Keratinocyte (primary cell): ENCODE data around the gene ZNF500. TPM values are rescaled to one million over a fixed set of nuclear protein-coding genes. Genes with fewer than 3 reads are reported as not detected.
A peak's percentile ranks its signal among the peaks of the same experiment; 100 is the strongest.

Experiments used
- DNase-seq: peaks from one replicate; pipeline ENCODE4 v3.0.0-alpha.2; 2011; ENCODE audit warnings: low read depth, missing footprints, low spot score
- FAIRE-seq: peaks from 2 replicates; lab custom pipeline; 2011; peaks lifted over from hg19 to GRCh38; lab: Jason Lieb, UNC
- H2AFZ ChIP-seq: 2 replicates; pipeline ENCODE4 v1.6.0; 2012; ENCODE audit warnings: low read length, control low read depth, inconsistent platforms; ENCODE audit not compliant: control insufficient read depth
- H3K27ac ChIP-seq: 2 replicates; pipeline ENCODE4 v1.5.1; 2011; ENCODE audit warnings: low read length; ENCODE audit not compliant: control insufficient read depth, insufficient read depth
- H3K27me3 ChIP-seq: 3 replicates; pipeline ENCODE4 v1.6.0; 2011; ENCODE audit warnings: low read length; ENCODE audit not compliant: control insufficient read depth, insufficient read depth; ENCODE audit errors: extremely low read depth
- H3K36me3 ChIP-seq, 2 experiments: 2 replicates in 1 of 2; 3 replicates in 1 of 2; pipeline ENCODE4 v1.5.1; 2011; ENCODE audit warnings: low read length in 2 of 2, mild to moderate bottlenecking in 1 of 2; ENCODE audit not compliant: control insufficient read depth in 2 of 2, insufficient read depth in 2 of 2; ENCODE audit errors: extremely low read depth in 1 of 2
- H3K4me1 ChIP-seq: 3 replicates; pipeline ENCODE4 v1.5.1; 2011; ENCODE audit warnings: low read length; ENCODE audit not compliant: control insufficient read depth, insufficient read depth; ENCODE audit errors: extremely low read depth
- H3K4me2 ChIP-seq: 3 replicates; pipeline ENCODE4 v1.6.0; 2011; ENCODE audit warnings: low read depth, low read length; ENCODE audit not compliant: control insufficient read depth, insufficient read depth; ENCODE audit errors: extremely low read depth
- H3K4me3 ChIP-seq, 3 experiments: fragments of 200-600 bp in 1 of 3; sonication (generic) in 1 of 3; 2 replicates in 2 of 3; 3 replicates in 1 of 3; pipeline ENCODE4 v1.5.1; 2011 to 2016; ENCODE audit warnings: low read length in 3 of 3, mild to moderate bottlenecking in 3 of 3, control low read depth in 2 of 3, inconsistent platforms in 1 of 3, low read depth in 1 of 3, mixed read lengths in 1 of 3, mixed run types in 1 of 3, moderate library complexity in 1 of 3; ENCODE audit not compliant: control insufficient read depth in 2 of 3, insufficient read depth in 2 of 3; ENCODE audit errors: extremely low read depth in 1 of 3
- H3K79me2 ChIP-seq: 2 replicates; pipeline ENCODE4 v1.6.0; 2012; ENCODE audit warnings: low read length; ENCODE audit not compliant: control insufficient read depth, insufficient read depth
- H3K9ac ChIP-seq: 3 replicates; pipeline ENCODE4 v1.6.0; 2011; ENCODE audit warnings: low read length; ENCODE audit not compliant: control insufficient read depth, insufficient read depth; ENCODE audit errors: extremely low read depth
- H3K9me1 ChIP-seq: 3 replicates; pipeline ENCODE4 v1.6.0; 2011; ENCODE audit warnings: low read length; ENCODE audit not compliant: control insufficient read depth, insufficient read depth; ENCODE audit errors: extremely low read depth
- H3K9me3 ChIP-seq: 2 replicates; pipeline ENCODE4 v1.5.1; 2012; ENCODE audit warnings: low read depth, low read length; ENCODE audit not compliant: control insufficient read depth
- H4K20me1 ChIP-seq: 3 replicates; pipeline ENCODE4 v1.6.0; 2011; ENCODE audit warnings: low read length; ENCODE audit not compliant: control insufficient read depth, insufficient read depth; ENCODE audit errors: extremely low read depth
- EZH2 ChIP-seq: IDR thresholded peaks from one replicate; pipeline ENCODE4 v1.6.1; 2012; ENCODE audit warnings: inconsistent platforms, mild to moderate bottlenecking, low read length, moderate library complexity
- dilution Hi-C: fragments of 300-500 bp; cut with MboI; formaldehyde crosslinking; loops from one replicate; pipeline ENCODE4 v1.7.0; 2020; ENCODE audit warnings: low sequenced_read_pairs; ENCODE audit not compliant: extremely low pct_ligation_motif_present
- polyA minus RNA-seq, 3 experiments: library from RNA; depleted of rRNA, polyadenylated mRNA; stranded (reverse); fragments of >200 nt; gene quantifications; 1 replicate in 1 of 3; 2 replicates in 1 of 3; 3 replicates in 1 of 3; pipeline ENCODE4 v1.2.3, GENCODE V29; 2011
- polyA plus RNA-seq, 5 experiments: library from polyadenylated mRNA; depleted of rRNA in 3 of 5; stranded (reverse) in 3 of 5; stranded (forward) in 1 of 5; unstranded in 1 of 5; fragments of >200 nt; gene quantifications; 1 replicate in 1 of 5; 2 replicates in 3 of 5; 3 replicates in 1 of 5; pipeline versions ENCODE4 v1.2.1 to v1.2.3, GENCODE V29; 2011 to 2012; ENCODE audit warnings: missing spikeins in 2 of 5, low read depth in 1 of 5, low replicate concordance in 1 of 5
- TF ChIP-seq, protein P1 (sequence below), 3 experiments: IDR thresholded peaks in 1 of 3; conservative IDR thresholded peaks in 1 of 3; optimal IDR thresholded peaks in 1 of 3; 2 replicates in 2 of 3; 3 replicates in 1 of 3; pipeline versions ENCODE3 to v1.5.1; 2011; ENCODE audit warnings: low read length in 3 of 3, mild to moderate bottlenecking in 3 of 3, moderate library complexity in 2 of 3, control low read depth in 1 of 3, inconsistent platforms in 1 of 3; ENCODE audit not compliant: insufficient read depth in 2 of 3; ENCODE audit errors: extremely low read depth in 1 of 3

ZNF500 gene
- polyA plus RNA-seq = 3.3 to 5.2 TPM (median 3.5 TPM) in 3 replicates
- 0.41 TPM for polyA plus RNA-seq (2011; ENCODE audit: low read depth)
- polyA plus RNA-seq (2011; cell fraction: cytosol; rRNA removed) = 1.6 and 1.8 TPM in 2 replicates
- 8.6 and 9.5 TPM in 2 replicates for polyA plus RNA-seq (2011; cell fraction: nucleus; rRNA removed)
- 2.9 and 3.7 TPM in 2 replicates for polyA plus RNA-seq (2012; ENCODE audit: low replicate concordance)
- 4.8 to 10.2 TPM (median 5.9 TPM) in 3 replicates for polyA minus RNA-seq
- polyA minus RNA-seq (2011; cell fraction: cytosol; rRNA and poly(A)+ RNA removed) = 5.2 TPM
- polyA minus RNA-seq (2011; cell fraction: nucleus; rRNA and poly(A)+ RNA removed) = 4.3 and 7.0 TPM in 2 replicates

DNA sequence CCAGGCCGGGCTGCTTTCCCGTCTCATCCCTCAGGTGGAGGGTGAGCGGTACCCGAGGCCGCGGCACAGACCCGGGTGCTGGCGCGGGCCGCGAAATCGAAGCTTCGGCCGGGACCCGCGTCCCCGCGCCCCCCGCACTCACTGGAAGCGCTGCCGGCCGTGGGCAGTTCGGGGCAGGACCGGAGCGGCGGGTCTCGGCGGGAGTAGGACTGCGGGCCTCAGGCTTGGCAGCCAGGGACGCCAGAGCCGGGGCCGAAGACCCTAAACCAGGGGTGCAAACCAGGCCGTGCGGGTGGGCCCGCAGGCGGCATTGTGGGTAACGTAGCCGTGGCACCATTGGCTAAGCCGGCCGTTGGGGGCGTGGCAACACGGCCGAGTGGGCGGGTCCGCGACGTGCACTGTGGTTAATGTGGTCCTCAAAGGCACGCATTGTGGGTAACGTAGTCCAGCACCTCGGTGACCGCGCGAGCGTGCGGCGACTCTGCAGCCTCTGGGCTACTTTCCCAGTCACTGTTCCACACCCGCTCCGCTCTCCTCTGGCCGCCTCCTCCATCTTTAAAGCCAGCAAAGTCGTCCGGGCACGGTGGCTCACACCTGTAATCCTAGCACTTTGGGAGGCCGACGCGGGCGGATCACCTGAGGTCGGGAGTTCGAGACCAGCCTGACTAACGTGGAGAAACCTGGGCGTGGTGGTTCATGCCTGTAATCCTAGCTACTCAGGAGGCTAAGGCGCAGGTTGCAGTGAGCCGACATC is at the start of gene ZNF500:
ZNF500 (minus strand) TSS at position 288 of the 754 bp plus-strand sequence. CDS start 1,184 bp downstream, outside the sequence.
- DNase-seq (peak; percentile 68), FAIRE-seq (peak; percentile 76)
- dilution Hi-C loops = no loop called here

DNA sequence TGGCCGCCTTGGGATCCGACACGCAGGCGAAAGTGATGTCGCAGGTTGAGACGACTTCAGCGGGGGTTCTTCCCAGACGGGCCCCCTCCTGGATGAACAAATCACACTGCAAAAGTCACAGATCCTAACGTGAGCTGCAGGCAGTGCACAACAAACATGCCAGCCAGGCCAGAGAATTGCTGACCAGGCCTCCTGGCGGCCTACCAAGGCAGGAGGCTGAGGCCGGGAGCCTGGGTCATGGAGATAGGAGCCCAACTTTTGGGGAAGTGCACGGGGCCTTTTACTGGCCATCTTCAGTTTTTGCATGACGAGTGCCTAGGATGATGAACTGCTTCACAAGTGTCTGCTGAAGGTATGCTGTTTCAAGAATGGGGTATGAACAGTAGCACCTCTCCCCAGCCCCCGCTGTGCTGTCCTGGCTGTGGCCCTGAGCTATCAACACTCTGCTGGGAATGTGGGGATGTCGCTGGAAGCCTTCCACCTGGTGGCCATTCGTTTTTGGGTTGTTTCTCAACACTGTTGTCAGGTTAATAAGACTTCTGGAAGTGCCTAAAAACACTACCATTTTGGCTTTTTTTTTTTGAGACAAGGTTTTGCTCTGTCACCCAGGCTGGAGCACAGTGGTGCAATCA is 47.7 kb upstream of the ZNF500 start:
- no peak overlapping the region for H3K4me3 ChIP-seq
- no peaks in the 10 kb centered on the region for H4K20me1 ChIP-seq
- dilution Hi-C loops = no loop called here
- no peaks in the 10 kb centered on the region for H3K27me3 ChIP-seq
- peaks cover 2% of the 10 kb centered on the region for H3K4me1 ChIP-seq
- H3K79me2 ChIP-seq = no peaks in the 10 kb centered on the region
- H3K9ac ChIP-seq = no peak overlapping the region
- no peaks in the 10 kb centered on the region for H3K9me3 ChIP-seq
- FAIRE-seq (no peak), DNase-seq (no peak)
- H3K36me3 ChIP-seq = peaks cover 28 to 36% of the 10 kb centered on the region in 2 experiments
- no peak overlapping the region for H3K27ac ChIP-seq
- H3K4me2 ChIP-seq = no peak overlapping the region
- no peaks in the 10 kb centered on the region for H3K9me1 ChIP-seq
- no peak overlapping the region for H2AFZ ChIP-seq
- no peak for TF ChIP-seq EZH2
- TF ChIP-seq, protein P1, sequence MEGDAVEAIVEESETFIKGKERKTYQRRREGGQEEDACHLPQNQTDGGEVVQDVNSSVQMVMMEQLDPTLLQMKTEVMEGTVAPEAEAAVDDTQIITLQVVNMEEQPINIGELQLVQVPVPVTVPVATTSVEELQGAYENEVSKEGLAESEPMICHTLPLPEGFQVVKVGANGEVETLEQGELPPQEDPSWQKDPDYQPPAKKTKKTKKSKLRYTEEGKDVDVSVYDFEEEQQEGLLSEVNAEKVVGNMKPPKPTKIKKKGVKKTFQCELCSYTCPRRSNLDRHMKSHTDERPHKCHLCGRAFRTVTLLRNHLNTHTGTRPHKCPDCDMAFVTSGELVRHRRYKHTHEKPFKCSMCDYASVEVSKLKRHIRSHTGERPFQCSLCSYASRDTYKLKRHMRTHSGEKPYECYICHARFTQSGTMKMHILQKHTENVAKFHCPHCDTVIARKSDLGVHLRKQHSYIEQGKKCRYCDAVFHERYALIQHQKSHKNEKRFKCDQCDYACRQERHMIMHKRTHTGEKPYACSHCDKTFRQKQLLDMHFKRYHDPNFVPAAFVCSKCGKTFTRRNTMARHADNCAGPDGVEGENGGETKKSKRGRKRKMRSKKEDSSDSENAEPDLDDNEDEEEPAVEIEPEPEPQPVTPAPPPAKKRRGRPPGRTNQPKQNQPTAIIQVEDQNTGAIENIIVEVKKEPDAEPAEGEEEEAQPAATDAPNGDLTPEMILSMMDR (optimal IDR thresholded peaks at IDR 0.05 in 1 of 3, IDR thresholded peaks at IDR 0.05 in 1 of 3, conservative IDR thresholded peaks at IDR 0.05 in 1 of 3; ENCODE audit: extremely low read depth in 1 of 3, insufficient read depth in 2 of 3, low read length in 3 of 3) = no peak

More for the DNA sequence above, at the start of gene ZNF500:
- Histone ChIP-seq H3K4me1 (peaks cover 13% of the 10 kb centered on the region), H3K79me2 (peaks cover 21% of the 10 kb centered on the region), H3K4me3 (peak within 1 kb of the TSS; percentile 92 to 93 (median 92)), H3K4me2 (peak within 1 kb of the TSS; percentile 97), H4K20me1 (no peaks in the 10 kb centered on the region), H3K9me1 (no peaks in the 10 kb centered on the region), H3K36me3 (peaks cover 11 to 15% of the 10 kb centered on the region in 2 experiments), H2AFZ (peak within 1 kb of the TSS; percentile 82), H3K9me3 (no peaks in the 10 kb centered on the region), H3K27me3 (no peaks in the 10 kb centered on the region), H3K9ac (peak within 1 kb of the TSS; percentile 90), H3K27ac (peak within 1 kb of the TSS; percentile 96)
- TF ChIP-seq, protein P1 (optimal IDR thresholded peaks at IDR 0.05 in 1 of 3, IDR thresholded peaks at IDR 0.05 in 1 of 3, conservative IDR thresholded peaks at IDR 0.05 in 1 of 3; ENCODE audit: extremely low read depth in 1 of 3, insufficient read depth in 2 of 3, low read length in 3 of 3) = no peak
- TF ChIP-seq EZH2 = no peak
